GM21381 (cell line): ENCODE results near the gene RAP1GAP.
A peak's percentile ranks its signal among the peaks of the same experiment; 100 is the strongest.

Source experiments
- ATAC-seq: cut with Tn5 transposase; IDR thresholded peaks from one replicate; pipeline ENCODE4 v1.9.1; 2021; ENCODE audit warnings: mild to moderate bottlenecking, moderate library complexity; ENCODE audit not compliant: unreplicated experiment

RAP1GAP gene

DNA sequence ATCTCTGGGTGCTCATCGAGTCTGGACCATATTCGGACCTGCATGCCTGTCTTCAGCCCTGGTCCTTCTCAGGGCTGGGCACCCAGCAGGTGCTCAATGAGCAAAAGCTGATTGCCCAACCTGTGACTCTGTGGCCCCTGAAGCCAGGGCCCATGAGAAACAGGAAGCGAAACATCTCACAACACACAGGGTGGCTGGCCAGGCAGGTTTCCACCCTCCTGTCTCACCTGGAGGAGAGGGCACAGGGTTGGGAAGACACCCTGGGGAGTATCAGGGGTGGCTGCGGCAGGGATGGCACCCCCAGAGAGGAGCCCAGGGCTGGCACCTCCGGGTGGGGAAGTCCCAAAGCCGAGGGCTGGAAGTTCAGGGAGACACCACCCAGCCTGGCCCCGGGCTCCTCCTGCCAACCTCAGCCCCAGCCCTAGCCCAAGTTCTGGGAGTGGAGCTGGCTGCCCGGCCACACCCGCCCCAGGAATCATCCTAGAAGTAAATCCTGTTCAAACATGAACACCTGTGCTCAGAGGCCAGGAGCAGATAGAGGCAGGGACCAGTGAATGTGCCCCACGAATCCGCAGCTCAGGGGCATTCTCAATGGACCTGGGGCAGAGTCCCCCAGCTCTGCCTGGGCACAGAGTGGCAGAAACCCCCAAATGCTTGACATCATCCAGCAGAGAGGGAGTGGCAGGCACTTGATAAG, 54.6 kb downstream of the RAP1GAP start:
- ATAC-seq, result no peak

GRCh38 chr1:21613072-21613867, 55.9 kb downstream of the RAP1GAP start:
- no peak for ATAC-seq

DNA sequence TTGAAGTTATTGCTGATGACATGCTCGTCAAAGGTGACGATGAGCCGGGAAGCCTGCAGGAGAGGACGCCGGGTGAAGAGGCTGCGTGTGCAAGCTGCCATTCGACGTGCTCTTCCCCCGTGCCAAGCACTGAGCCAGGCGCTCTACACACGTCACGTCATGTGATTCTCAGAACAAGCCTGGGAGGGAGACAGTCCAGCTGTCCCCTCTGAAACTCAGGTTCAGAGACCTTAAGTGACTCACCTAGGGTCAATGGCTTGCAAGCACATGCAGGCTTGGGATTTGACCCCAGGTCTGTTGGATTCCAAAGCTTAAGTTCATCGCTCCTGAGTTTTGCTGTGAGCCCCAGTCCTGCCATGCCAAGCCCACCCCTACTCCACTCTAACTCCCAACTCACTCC, 57.1 kb downstream of the RAP1GAP start:
- ATAC-seq, result no peak

- no peak for ATAC-seq
These were observed 58.0 kb downstream of the RAP1GAP start for GRCh38 chr1:21610989-21611785.

DNA sequence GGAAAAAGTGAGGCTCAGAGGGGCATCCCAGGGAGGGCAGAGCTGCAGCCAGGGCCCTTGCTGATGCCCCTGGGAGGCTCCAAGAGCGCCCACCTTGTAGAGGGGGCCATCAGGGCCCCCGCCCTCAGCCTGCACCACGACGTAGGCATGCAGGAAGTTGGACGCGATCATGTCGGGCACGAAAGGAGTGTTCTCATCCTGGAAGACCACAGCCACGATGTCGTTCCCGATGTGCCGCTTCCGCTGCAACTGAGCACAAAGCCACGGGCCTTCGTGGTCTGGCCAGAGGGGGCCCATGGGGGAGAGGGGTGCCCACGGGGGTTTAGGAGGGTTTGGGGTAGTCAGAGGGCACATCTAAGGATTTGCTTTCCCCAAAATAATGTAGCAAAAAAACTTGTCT, 59.1 kb downstream of the RAP1GAP start:
- ATAC-seq, result no peak

DNA sequence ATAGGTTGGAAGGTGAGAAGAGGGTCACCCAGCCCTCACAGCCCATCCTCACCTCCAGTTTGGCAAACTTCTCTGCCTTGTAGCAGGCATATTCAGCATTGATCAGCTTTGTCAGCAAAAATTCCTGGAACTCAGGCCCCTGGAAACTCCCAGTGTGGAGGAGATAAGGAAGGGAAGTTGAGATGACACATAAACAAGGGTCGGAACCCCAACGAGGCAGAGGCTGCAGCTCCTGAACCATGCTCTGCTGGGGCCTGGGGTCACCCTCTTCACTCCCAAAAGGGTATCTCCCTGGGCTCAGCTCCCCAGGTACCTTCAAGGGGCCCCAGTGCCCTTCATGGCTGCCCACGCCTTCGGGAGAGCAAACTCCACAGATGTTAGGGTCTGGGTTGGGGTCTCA, 60.4 kb downstream of the RAP1GAP start:
- ATAC-seq, result no peak

- peak; percentile 64 for ATAC-seq
These were observed 61.3 kb downstream of the RAP1GAP start for GRCh38 chr1:21607549-21608529.

DNA sequence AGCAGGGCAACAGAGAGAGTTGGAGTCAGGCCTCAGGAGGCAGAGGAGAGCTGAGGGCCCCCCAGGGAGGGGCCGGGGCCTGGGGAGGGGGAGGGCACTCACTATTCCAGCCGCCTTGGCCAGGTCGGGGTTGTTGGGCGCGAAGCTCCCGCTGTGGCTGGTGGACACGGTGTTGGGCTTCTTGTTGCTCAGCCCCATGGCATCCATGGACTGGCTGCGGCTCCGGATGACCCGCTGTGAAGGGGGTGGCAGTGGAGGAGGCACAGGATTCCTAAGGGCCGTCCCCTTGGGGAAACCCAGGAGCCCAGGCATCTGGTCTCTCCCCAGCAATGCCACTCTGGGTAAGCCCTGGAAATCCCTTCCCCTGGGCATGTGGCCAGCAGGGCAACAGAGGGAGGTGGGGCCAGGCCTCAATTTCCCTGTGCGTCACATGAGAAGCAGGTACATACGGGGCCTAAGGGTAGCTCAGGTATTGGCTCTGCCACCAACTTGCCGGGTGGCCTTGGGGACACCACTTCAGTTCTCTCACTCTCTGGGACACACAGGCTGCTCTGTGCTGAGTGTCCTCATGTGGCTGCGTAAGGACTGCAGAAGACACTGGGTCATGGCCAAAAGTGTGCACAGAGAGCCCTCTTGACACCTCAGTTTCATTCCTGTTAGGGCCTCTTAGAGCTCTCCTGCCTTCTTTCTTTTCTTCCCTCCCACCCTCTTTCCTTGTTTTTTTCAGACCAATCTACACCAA, 63.0 kb downstream of the RAP1GAP start:
- no peak for ATAC-seq

DNA sequence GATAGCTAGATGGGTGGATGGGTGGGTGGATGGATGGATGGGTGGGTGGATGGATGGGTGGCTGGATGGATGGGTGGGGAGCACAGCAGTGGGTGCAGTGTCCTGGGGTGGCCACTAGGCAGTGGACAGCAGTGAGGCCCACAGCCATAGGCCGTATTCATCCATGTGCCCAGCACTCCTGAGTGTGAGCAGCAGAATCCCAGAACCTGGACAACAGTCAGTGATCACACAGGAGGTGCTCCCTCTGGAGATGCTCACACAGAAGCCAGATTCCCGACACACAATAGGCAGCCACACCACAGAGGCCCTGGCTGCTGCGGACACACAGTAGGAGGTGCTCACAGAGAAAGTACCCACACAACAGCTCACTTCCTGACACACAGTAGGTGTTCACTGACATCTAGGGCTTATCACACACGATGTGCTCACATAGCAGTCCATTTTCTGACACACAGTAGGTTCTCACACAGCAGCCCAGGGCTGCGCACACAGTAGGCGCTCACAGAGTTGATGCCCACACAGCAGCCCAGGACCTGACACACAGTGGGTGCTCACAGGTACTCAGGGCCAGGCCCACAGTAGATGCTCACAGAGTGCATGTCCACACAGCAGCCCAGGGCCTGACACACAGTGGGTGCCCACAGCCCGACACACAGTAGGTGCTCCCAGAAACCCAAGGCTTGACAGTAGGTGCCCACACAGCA, 64.0 kb downstream of the RAP1GAP start:
- no peak for ATAC-seq

- no peak for ATAC-seq
These were observed 64.8 kb downstream of the RAP1GAP start for GRCh38 chr1:21604208-21604957.

DNA sequence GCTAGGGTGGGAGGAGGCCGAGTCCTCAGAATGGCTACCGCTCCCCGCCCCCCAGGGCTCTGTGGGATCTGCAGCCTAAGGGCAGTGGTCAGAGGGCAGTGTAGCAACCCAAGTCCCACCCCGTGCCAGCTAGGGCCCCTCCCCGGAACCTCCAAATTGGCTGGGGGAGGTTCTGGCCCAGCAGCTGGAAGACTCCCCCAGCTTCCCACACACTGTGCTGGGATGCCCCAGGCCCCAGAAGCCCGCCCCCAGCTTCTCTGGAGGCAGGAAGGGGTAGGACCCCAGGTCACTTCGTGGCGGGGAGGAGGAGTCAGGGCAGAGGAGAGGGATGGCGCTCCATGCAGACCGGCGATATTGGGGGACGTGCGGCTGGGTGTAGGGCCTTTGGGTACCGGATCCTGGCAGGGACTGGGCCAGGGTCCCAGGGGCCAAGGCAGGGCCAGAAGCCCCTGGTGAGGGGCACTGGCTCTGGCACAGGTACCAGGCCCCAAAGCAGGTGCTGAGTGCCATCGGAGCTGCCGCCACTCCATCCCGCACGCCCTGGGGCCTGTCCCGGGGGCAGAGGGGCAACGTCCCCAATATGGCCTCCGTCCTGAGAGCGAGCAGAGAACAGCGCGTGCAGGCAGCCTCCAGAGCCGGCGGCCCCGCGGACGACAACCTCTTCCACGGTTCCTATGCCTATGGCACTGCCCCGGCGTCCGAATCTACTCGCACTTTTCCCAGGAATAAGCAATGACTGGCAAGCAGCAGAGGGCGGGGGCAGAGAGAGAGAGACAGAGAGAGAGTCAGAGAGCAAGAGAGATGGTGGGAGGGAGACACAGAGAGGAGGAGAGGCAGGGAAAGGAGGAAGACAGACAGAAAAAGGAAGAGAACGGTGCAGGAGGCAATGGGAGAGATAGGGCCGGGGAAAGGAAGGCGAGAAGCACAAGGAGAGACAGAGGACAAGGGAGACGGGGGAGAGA, 65.7 kb downstream of the RAP1GAP start:
- ATAC-seq, result no peak

DNA sequence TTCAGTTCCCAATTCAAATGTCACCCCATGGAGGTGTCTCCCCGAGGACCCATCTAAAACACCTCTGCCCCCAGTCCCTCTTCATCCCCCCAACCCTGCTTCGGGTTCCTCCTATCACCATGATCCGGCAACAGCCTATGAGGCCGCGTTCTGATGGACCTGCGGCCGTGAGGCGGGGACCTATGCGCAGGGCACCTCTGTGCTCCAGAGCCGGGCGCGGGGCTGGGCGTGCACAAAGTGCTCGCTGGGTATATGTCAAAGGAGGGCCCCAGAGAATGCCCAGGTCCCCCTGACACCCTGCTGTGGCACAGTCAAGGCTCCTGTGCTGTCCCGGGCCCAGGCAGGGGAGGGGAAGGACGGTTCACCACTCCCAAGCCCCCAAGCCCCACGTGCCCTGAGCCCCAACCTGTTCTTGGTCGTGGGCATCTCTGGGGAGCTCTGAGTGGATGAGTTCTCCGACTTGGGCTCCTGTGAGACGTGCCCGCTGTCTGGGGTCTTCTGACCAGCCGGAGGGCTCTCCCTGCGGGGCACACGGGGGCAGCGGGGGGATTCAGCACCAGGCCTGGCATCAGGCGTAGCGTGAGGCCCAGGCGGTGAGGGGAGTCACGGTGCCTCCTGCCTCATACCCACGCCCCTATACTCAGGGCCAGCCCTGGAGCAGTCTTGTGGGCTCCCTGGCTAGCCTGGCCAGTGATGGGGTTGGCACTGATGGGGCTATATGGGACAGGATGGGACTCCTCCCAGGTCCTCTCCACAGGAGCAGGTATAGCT, 67.7 kb downstream of the RAP1GAP start:
- no peak for ATAC-seq

DNA sequence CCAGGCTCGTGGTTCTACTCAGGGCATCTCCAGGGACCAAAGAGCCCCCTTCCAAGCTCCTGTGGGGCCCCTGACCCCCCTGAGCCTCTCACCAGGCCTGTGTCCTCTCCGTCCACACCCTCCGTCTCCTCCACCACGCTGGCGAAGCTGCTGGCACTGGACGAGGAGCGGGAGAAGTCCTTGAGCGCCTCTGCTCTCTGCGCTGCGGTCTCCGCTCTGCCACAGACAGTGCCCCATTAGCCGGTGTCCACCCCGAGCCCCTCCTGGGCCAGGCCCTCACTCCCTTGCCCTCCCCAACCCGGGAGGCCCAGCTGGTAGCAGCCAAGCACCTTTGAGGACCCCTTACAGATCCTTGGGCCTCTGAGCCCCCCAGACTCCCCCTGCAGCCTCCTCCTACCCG, 69.8 kb downstream of the RAP1GAP start:
- ATAC-seq, result no peak

GRCh38 chr1:21598904-21599303, 70.3 kb downstream of the RAP1GAP start:
- no peak for ATAC-seq

- no peak for ATAC-seq
These were observed 70.7 kb downstream of the RAP1GAP start for GRCh38 chr1:21598417-21598816.

DNA sequence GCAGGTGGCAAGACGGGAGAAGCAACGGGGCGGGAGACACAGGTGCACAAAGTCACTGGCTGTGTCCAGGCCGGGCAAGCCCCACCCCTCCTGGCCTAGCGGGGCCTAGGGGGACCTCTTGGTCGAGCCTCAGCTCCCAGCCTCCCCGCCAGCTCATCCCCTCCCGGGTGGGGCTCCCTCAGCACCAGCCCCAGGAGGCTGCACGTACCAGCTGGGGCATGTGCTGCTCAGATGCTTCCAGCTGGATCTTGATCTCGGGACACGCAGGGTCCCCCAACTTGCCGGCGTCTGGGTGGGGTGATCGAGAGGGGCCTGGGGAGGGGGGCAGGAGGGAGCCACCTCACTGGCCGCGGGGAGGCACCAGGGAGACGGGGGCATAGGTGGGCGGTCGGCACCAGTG, 71.4 kb downstream of the RAP1GAP start:
- no peak for ATAC-seq

GRCh38 chr1:21596628-21597027, 72.5 kb downstream of the RAP1GAP start:
- ATAC-seq, result no peak
